DND-41 (cell line): ENCODE measurements around the gene MESD.

Experiments
- CTCF ChIP-seq: IDR thresholded peaks from 2 replicates; pipeline ENCODE4 v1.5.1; 2012; ENCODE audit warnings: borderline replicate concordance, low read length, moderate library complexity, mild to moderate bottlenecking; ENCODE audit not compliant: poor library complexity, severe bottlenecking; ENCODE audit errors: extremely low read depth
- EZH2 ChIP-seq: IDR thresholded peaks from 3 replicates; pipeline ENCODE4 v1.6.1; 2012; ENCODE audit warnings: borderline replicate concordance, low read depth, mild to moderate bottlenecking, moderate library complexity, low read length, inconsistent platforms; ENCODE audit not compliant: severe bottlenecking

- no peak for TF ChIP-seq CTCF
- TF ChIP-seq EZH2: no peak
Measured at GRCh38 chr15:80937718-80938117, 51.9 kb downstream of the MESD start.
